Measurements from ENCODE around the gene TAS2R30. TPM values are rescaled to one million over a fixed set of nuclear protein-coding genes. Genes with fewer than 3 reads are reported as not detected.

The TAS2R30 gene
- total and polyA plus RNA-seq, 2 experiments from 2014 or later: 0.17 to 4.1 TPM

DNA sequence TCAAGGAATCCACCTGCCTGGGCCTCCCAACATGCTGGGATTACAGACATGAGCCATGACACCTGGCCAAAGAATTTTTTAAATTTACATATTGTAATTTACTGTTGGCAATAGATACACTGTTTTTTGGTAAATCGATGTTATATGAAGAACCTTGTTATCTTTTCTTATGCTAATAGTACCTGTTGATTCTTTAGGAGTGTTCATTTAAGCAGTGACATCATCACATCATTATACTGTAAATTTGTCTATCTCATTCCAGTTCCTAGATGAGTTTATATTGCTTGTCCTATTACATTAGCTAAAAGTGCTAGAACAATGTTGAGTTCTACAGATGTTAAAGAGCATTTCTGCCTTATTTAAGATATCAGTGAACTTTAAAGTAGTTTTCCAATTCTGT lies 13.0 kb upstream of the TAS2R30 start:
- no peaks in the 10 kb centered on the region for H3K4me1 ChIP-seq (ENCODE audit: low read depth)
- no peaks in the 10 kb centered on the region for H3K9me3 ChIP-seq (ENCODE audit: low read depth)
- TF ChIP-seq, protein P1, sequence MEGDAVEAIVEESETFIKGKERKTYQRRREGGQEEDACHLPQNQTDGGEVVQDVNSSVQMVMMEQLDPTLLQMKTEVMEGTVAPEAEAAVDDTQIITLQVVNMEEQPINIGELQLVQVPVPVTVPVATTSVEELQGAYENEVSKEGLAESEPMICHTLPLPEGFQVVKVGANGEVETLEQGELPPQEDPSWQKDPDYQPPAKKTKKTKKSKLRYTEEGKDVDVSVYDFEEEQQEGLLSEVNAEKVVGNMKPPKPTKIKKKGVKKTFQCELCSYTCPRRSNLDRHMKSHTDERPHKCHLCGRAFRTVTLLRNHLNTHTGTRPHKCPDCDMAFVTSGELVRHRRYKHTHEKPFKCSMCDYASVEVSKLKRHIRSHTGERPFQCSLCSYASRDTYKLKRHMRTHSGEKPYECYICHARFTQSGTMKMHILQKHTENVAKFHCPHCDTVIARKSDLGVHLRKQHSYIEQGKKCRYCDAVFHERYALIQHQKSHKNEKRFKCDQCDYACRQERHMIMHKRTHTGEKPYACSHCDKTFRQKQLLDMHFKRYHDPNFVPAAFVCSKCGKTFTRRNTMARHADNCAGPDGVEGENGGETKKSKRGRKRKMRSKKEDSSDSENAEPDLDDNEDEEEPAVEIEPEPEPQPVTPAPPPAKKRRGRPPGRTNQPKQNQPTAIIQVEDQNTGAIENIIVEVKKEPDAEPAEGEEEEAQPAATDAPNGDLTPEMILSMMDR (IDR thresholded peaks at IDR 0.05; ENCODE audit: low read depth, low read length): no peak
- H3K36me3 ChIP-seq: peaks cover 3% of the 10 kb centered on the region
- DNase-seq (ENCODE audit: low read depth in 1 of 2, low spot score in 1 of 2): no peak
- no peaks in the 10 kb centered on the region for H3K27me3 ChIP-seq
- H3K4me3 ChIP-seq: no peak overlapping the region
- no peak overlapping the region for H3K27ac ChIP-seq

GRCh38 chr12:11144297-11144696 lies 9.9 kb upstream of the TAS2R30 start:
- no peaks in the 10 kb centered on the region for H3K27me3 ChIP-seq
- H3K27ac ChIP-seq: no peak overlapping the region
- DNase-seq (ENCODE audit: low read depth in 1 of 2, low spot score in 1 of 2): no peak

GRCh38 chr12:11143352-11143751 lies 8.9 kb upstream of the TAS2R30 start:
- Histone ChIP-seq H3K27ac (no peak overlapping the region), H3K4me3 (no peak overlapping the region), H3K36me3 (no peaks in the 10 kb centered on the region), H3K4me1 (ENCODE audit: low read depth) (no peaks in the 10 kb centered on the region), H3K9me3 (ENCODE audit: low read depth) (no peaks in the 10 kb centered on the region), H3K27me3 (no peaks in the 10 kb centered on the region)
- TF ChIP-seq, protein P1 (IDR thresholded peaks at IDR 0.05; ENCODE audit: low read depth, low read length): no peak
- no peak for DNase-seq (ENCODE audit: low read depth in 1 of 2, low spot score in 1 of 2)

More at GRCh38 chr12:11144297-11144696, 9.9 kb upstream of the TAS2R30 start:
- no peak overlapping the region for H3K4me3 ChIP-seq
- H3K36me3 ChIP-seq: no peaks in the 10 kb centered on the region
- no peaks in the 10 kb centered on the region for H3K9me3 ChIP-seq (ENCODE audit: low read depth)
- TF ChIP-seq, protein P1 (IDR thresholded peaks at IDR 0.05; ENCODE audit: low read depth, low read length): no peak
- H3K4me1 ChIP-seq (ENCODE audit: low read depth): no peaks in the 10 kb centered on the region

DNA sequence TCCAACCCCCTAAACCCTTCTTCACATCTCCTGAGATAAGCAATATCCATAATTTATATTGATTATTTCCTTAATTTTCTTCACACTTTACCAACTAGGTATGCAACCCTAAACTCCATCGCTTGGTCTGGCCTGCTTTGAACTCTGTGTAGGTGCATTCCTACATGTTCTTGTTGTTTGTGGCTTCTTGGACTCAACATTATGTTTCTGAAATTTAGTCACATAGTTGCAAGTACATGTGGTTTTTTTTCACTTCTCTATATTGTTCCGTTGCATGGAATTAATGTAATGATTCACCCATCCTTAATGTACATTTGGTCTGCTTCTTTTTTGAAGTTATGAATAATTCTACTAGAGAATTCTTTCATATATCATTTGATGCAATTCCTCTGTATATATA lies 1.6 kb upstream of the TAS2R30 start:
- TF ChIP-seq, protein P1 (IDR thresholded peaks at IDR 0.05; ENCODE audit: low read depth, low read length): no peak
- H3K4me1 ChIP-seq (ENCODE audit: low read depth): peaks cover 9% of the 10 kb centered on the region
- H3K9me3 ChIP-seq (ENCODE audit: low read depth): no peaks in the 10 kb centered on the region
- no peak overlapping the region for H3K4me3 ChIP-seq
- no peaks in the 10 kb centered on the region for H3K36me3 ChIP-seq
- H3K27ac ChIP-seq: no peak overlapping the region
- DNase-seq (ENCODE audit: low read depth in 1 of 2, low spot score in 1 of 2): no peak
- no peaks in the 10 kb centered on the region for H3K27me3 ChIP-seq

GRCh38 chr12:11133816-11134215 lies 628 bp downstream of the TAS2R30 start:
- H3K36me3 ChIP-seq: no peaks in the 10 kb centered on the region

More at GRCh38 chr12:11133816-11134215, 628 bp downstream of the TAS2R30 start:
- Histone ChIP-seq H3K9me3 (ENCODE audit: low read depth) (no peaks in the 10 kb centered on the region), H3K4me3 (no peak overlapping the region), H3K27me3 (no peaks in the 10 kb centered on the region), H3K4me1 (ENCODE audit: low read depth) (peaks cover 9% of the 10 kb centered on the region), H3K27ac (peak overlapping the region; percentile 17)
- TF ChIP-seq, protein P1 (IDR thresholded peaks at IDR 0.05; ENCODE audit: low read depth, low read length): no peak
- DNase-seq (ENCODE audit: low read depth in 1 of 2, low spot score in 1 of 2): no peak

Data from cardiac muscle cell (in vitro differentiated cells and primary cell).